ENCODE measurements around the gene GLYATL1.

- no peak for TF ChIP-seq CTCF (IDR thresholded peaks at IDR 0.05; ENCODE audit: low read length)
- no peak for TF ChIP-seq EZH2 (optimal IDR thresholded peaks at IDR 0.05; ENCODE audit: low read depth, low read length)
- TF ChIP-seq EZH2phosphoT487 (IDR thresholded peaks at IDR 0.05; ENCODE audit: low read length), result no peak
Measured at GRCh38 chr11:58957922-58958321, 18.6 kb downstream of the GLYATL1 start.

Data from MM.1S (cell line).